Measurements from ENCODE around the gene FKBP9.
A peak's percentile ranks its signal among the peaks of the same experiment; 100 is the strongest.
"Not testable (repeated sequence)": the region's sequence is repeated elsewhere in the genome, so short reads cannot be mapped to it uniquely, and the experiment has no call there.

Gene FKBP9

GRCh38 chr7:32941681-32942414 is 15.4 kb upstream of the FKBP9 start:
- no peaks in the 10 kb centered on the region for H3K36me3 Mint-ChIP-seq
- peaks cover 14% of the 10 kb centered on the region for H3K4me1 Mint-ChIP-seq (ENCODE audit: low read depth)
- no peaks in the 10 kb centered on the region for H3K9me3 Mint-ChIP-seq (ENCODE audit: low read depth)
- peaks cover 6% of the 10 kb centered on the region for H3K27me3 Mint-ChIP-seq
- H3K4me3 Mint-ChIP-seq = peak overlapping the region; percentile 85
- peak overlapping the region; percentile 46 for H3K27ac Mint-ChIP-seq

GRCh38 chr7:32942415-32943251 is 14.6 kb upstream of the FKBP9 start:
- no peaks in the 10 kb centered on the region for H3K9me3 Mint-ChIP-seq (ENCODE audit: low read depth)
- peaks cover 6% of the 10 kb centered on the region for H3K27me3 Mint-ChIP-seq
- peak overlapping the region; percentile 46 for H3K27ac Mint-ChIP-seq
- peak overlapping the region; percentile 85 for H3K4me3 Mint-ChIP-seq
- H3K36me3 Mint-ChIP-seq = peaks cover 2% of the 10 kb centered on the region
- peaks cover 14% of the 10 kb centered on the region for H3K4me1 Mint-ChIP-seq (ENCODE audit: low read depth)

- peaks cover 8% of the 10 kb centered on the region for H3K27me3 Mint-ChIP-seq
Observed at GRCh38 chr7:32943252-32944030, 13.8 kb upstream of the FKBP9 start.

GRCh38 chr7:32947420-32947983 is 9.7 kb upstream of the FKBP9 start:
- Mint-ChIP-seq H3K9me3 (ENCODE audit: low read depth) (peaks cover 9% of the 10 kb centered on the region), H3K27ac (no peak overlapping the region), H3K36me3 (peaks cover 5% of the 10 kb centered on the region), H3K4me3 (no peak overlapping the region), H3K27me3 (peaks cover 6% of the 10 kb centered on the region), H3K4me1 (ENCODE audit: low read depth) (peaks cover 3% of the 10 kb centered on the region)

More at GRCh38 chr7:32943252-32944030, 13.8 kb upstream of the FKBP9 start:
- Mint-ChIP-seq H3K36me3 (peaks cover 5% of the 10 kb centered on the region), H3K4me1 (ENCODE audit: low read depth) (peaks cover 14% of the 10 kb centered on the region), H3K9me3 (ENCODE audit: low read depth) (peaks cover 8% of the 10 kb centered on the region), H3K27ac (no peak overlapping the region), H3K4me3 (peak overlapping the region; percentile 74)

GRCh38 chr7:32948202-32948601 is 9.0 kb upstream of the FKBP9 start:
- H3K27ac Mint-ChIP-seq = no peak overlapping the region
- no peak overlapping the region for H3K4me3 Mint-ChIP-seq
- H3K36me3 Mint-ChIP-seq = peaks cover 5% of the 10 kb centered on the region
- H3K27me3 Mint-ChIP-seq = peaks cover 6% of the 10 kb centered on the region
- H3K4me1 Mint-ChIP-seq (ENCODE audit: low read depth) = peaks cover 2% of the 10 kb centered on the region
- H3K9me3 Mint-ChIP-seq (ENCODE audit: low read depth) = peaks cover 9% of the 10 kb centered on the region

GRCh38 chr7:32952876-32953275 is 4.4 kb upstream of the FKBP9 start:
- no peak overlapping the region for H3K4me3 Mint-ChIP-seq
- peaks cover 5% of the 10 kb centered on the region for H3K27me3 Mint-ChIP-seq

GRCh38 chr7:32958046-32959025 is 1.1 kb downstream of the FKBP9 start:
- Mint-ChIP-seq H3K36me3 (peaks cover 2% of the 10 kb centered on the region), H3K4me1 (ENCODE audit: low read depth) (peaks cover 4% of the 10 kb centered on the region), H3K9me3 (ENCODE audit: low read depth) (no peaks in the 10 kb centered on the region), H3K27me3 (peaks cover 27% of the 10 kb centered on the region), H3K4me3 (peak overlapping the region; percentile 86), H3K27ac (no peak overlapping the region)

More at GRCh38 chr7:32952876-32953275, 4.4 kb upstream of the FKBP9 start:
- H3K36me3 Mint-ChIP-seq = peaks cover 3% of the 10 kb centered on the region
- no peak overlapping the region for H3K27ac Mint-ChIP-seq
- H3K9me3 Mint-ChIP-seq (ENCODE audit: low read depth) = peaks cover 7% of the 10 kb centered on the region
- H3K4me1 Mint-ChIP-seq (ENCODE audit: low read depth) = peaks cover under 1% of the 10 kb centered on the region

GRCh38 chr7:32963880-32964301 is 6.7 kb downstream of the FKBP9 start:
- not testable (repeated sequence) for H3K9me3 Mint-ChIP-seq (ENCODE audit: low read depth); H3K27ac Mint-ChIP-seq; H3K36me3 Mint-ChIP-seq; H3K4me1 Mint-ChIP-seq (ENCODE audit: low read depth); H3K4me3 Mint-ChIP-seq
- peaks cover 17% of the 10 kb centered on the region for H3K27me3 Mint-ChIP-seq

GRCh38 chr7:32964461-32965159 is 7.4 kb downstream of the FKBP9 start:
- peaks cover 14% of the 10 kb centered on the region for H3K27me3 Mint-ChIP-seq
- H3K9me3 Mint-ChIP-seq (ENCODE audit: low read depth); H3K36me3 Mint-ChIP-seq; H3K4me3 Mint-ChIP-seq; H3K4me1 Mint-ChIP-seq (ENCODE audit: low read depth); H3K27ac Mint-ChIP-seq: not testable (repeated sequence)

GRCh38 chr7:32966489-32967267 is 9.4 kb downstream of the FKBP9 start:
- not testable (repeated sequence) for H3K27ac Mint-ChIP-seq; H3K4me3 Mint-ChIP-seq; H3K9me3 Mint-ChIP-seq (ENCODE audit: low read depth); H3K36me3 Mint-ChIP-seq; H3K27me3 Mint-ChIP-seq; H3K4me1 Mint-ChIP-seq (ENCODE audit: low read depth)

GRCh38 chr7:32967268-32967582 is 10.0 kb downstream of the FKBP9 start:
- H3K36me3 Mint-ChIP-seq; H3K9me3 Mint-ChIP-seq (ENCODE audit: low read depth); H3K27me3 Mint-ChIP-seq; H3K27ac Mint-ChIP-seq; H3K4me3 Mint-ChIP-seq; H3K4me1 Mint-ChIP-seq (ENCODE audit: low read depth): not testable (repeated sequence)

- not testable (repeated sequence) for H3K4me3 Mint-ChIP-seq; H3K9me3 Mint-ChIP-seq (ENCODE audit: low read depth); H3K27ac Mint-ChIP-seq; H3K27me3 Mint-ChIP-seq; H3K36me3 Mint-ChIP-seq; H3K4me1 Mint-ChIP-seq (ENCODE audit: low read depth)
Observed at GRCh38 chr7:32971967-32972366, 14.7 kb downstream of the FKBP9 start.

- H3K27me3 Mint-ChIP-seq; H3K9me3 Mint-ChIP-seq (ENCODE audit: low read depth); H3K4me1 Mint-ChIP-seq (ENCODE audit: low read depth): not testable (repeated sequence)
Observed at GRCh38 chr7:32977159-32977558, 19.9 kb downstream of the FKBP9 start.

More at GRCh38 chr7:32977159-32977558, 19.9 kb downstream of the FKBP9 start:
- H3K4me3 Mint-ChIP-seq, H3K27ac Mint-ChIP-seq, H3K36me3 Mint-ChIP-seq: not testable (repeated sequence)
